Measurements from ENCODE around the gene WDR7. TPM values are rescaled to one million over a fixed set of nuclear protein-coding genes. Genes with fewer than 3 reads are reported as not detected.

WDR7 gene
- total and polyA plus RNA-seq, 2 of the 4 experiments (the other 2 are of a cell fraction), result 3.7 to 23.3 TPM

DNA sequence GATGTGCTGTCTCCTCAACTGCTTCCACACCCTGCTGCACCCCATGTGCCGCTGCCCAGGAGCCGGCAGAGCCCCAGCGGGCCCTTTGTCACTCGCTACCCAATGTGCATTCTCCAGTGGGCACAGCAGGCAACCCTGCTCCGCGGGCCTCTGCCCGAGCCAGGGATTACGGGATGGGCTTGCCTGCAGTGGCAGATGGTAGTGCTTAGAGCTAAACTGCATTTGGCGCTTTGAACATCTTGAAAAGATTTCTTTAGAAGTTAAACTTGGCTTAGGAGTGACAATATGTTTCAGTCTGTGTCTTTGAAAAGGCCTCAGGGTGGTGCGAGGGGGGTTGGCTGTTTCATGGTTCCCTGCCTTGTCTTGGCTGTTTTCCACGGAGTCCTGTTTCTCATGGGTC is 411.7 kb downstream of the WDR7 start:
- Histone ChIP-seq H2BK15ac (ENCODE audit: low read depth, low read length) (no peak overlapping the region), H2BK120ac (ENCODE audit: low read depth, low read length) (no peak overlapping the region), H3K27ac (ENCODE audit: insufficient read depth, low read length) (no peak overlapping the region), H2BK20ac (ENCODE audit: low read depth, low read length) (no peak overlapping the region), H3K9me3 (ENCODE audit: control insufficient read depth, insufficient read depth, low read length) (no peaks in the 10 kb centered on the region), H3K27me3 (ENCODE audit: control insufficient read depth, insufficient read depth, low read length) (peaks cover 4% of the 10 kb centered on the region), H4K5ac (ENCODE audit: low read depth, low read length) (no peak overlapping the region), H3K4me3 (ENCODE audit: insufficient read depth, low read depth, low read length) (no peak overlapping the region), H3K23ac (ENCODE audit: low read depth, low read length) (no peak overlapping the region), H2AK5ac (ENCODE audit: low read depth, low read length) (no peak overlapping the region), H3K9ac (ENCODE audit: low read depth, low read length) (no peak overlapping the region), H3K18ac (ENCODE audit: low read depth, low read length) (no peak overlapping the region), H3K9me1 (ENCODE audit: insufficient read depth, low read length) (no peaks in the 10 kb centered on the region), H2BK5ac (ENCODE audit: low read depth, low read length, poor library complexity, severe bottlenecking) (no peak overlapping the region), H3K4me1 (ENCODE audit: control insufficient read depth, insufficient read depth, low read length) (no peaks in the 10 kb centered on the region), H3K4ac (ENCODE audit: low read depth, low read length) (no peak overlapping the region), H3K79me1 (ENCODE audit: low read depth in 1 of 2, low read length in 2 of 2) (no peaks in the 10 kb centered on the region), H4K91ac (ENCODE audit: insufficient read depth, low read depth, low read length) (no peak overlapping the region), H3K14ac (replicated peaks; ENCODE audit: low read depth, low read length) (no peak overlapping the region), H3K56ac (ENCODE audit: extremely low read depth, insufficient read depth, low read length) (no peak overlapping the region), H2AK9ac (replicated peaks; ENCODE audit: low read depth, low read length, poor library complexity) (no peak overlapping the region), H4K20me1 (ENCODE audit: insufficient read depth, low read length) (no peaks in the 10 kb centered on the region), H3K36me3 (ENCODE audit: control insufficient read depth, insufficient read depth, low read length) (no peaks in the 10 kb centered on the region), H4K8ac (ENCODE audit: low read depth in 2 of 2, low read length in 2 of 2) (no peak overlapping the region), H2AFZ (replicated peaks; ENCODE audit: low read length, poor library complexity) (no peak overlapping the region), H3K4me2 (ENCODE audit: low read depth, low read length) (no peak overlapping the region)
- ChIA-PET POLR2A (ENCODE audit: unreplicated experiment) (no interaction called here), CTCF (no interaction called here)
- no TSS peak for BruUV-seq (replicated peaks)
- TF ChIP-seq RCOR1 (IDR thresholded peaks at IDR 0.05; ENCODE audit: insufficient replicate concordance, low read length), result no peak
- no peak for TF ChIP-seq RAD21 (IDR thresholded peaks at IDR 0.05; ENCODE audit: low read length)
- no peak for TF ChIP-seq BHLHE40 (IDR thresholded peaks at IDR 0.05; ENCODE audit: low read depth, low read length)
- TF ChIP-seq CEBPB (IDR thresholded peaks at IDR 0.05; ENCODE audit: low read depth, low read length), result no peak
- TF ChIP-seq MAZ (IDR thresholded peaks at IDR 0.05; ENCODE audit: borderline replicate concordance, low read depth, low read length), result no peak
- TF ChIP-seq POLR2A (IDR thresholded peaks at IDR 0.05; ENCODE audit: low read depth, low read length), result no peak
- dilution Hi-C loops (cut with HindIII; ENCODE audit: low sequenced_read_pairs, unreplicated experiment) (no loop called here), in situ Hi-C loops (cut with MboI; ENCODE audit: low sequenced_read_pairs) (no loop called here), intact Hi-C loops (cut with micrococcal nuclease) (no loop called here)
- 6% methylated on average over 3 of the region's 11 CpGs; no CpG with 5 or more reads in 1 of the 2 experiments for WGBS, 2 experiments (ENCODE audit: extremely low coverage in 2 of 2, insufficient read length in 1 of 2)
- DNase-seq, result no peak
- no peak for ATAC-seq (ENCODE audit: low read depth)
